Body of pancreas (tissue), 4 donors: ENCODE data around the gene RAC2. TPM values are rescaled to one million over a fixed set of nuclear protein-coding genes. Genes with fewer than 3 reads are reported as not detected.

Experiments used
- ATAC-seq: fragments of 150-250 bp; one replicate; pipeline ENCODE4 v1.9.1; 2016
- DNase-seq, 4 donors: peaks; one replicate each; pipeline ENCODE4 v3.0.0-alpha.2; 2019
- H3K27ac ChIP-seq, 4 donors: fragments of 200-600 bp; sonication (generic); 1 replicate in 3 of 4; 2 replicates in 1 of 4; pipeline versions ENCODE4 v1.5.1 to v1.6.1; 2016 to 2019; ENCODE audit warnings: mild to moderate bottlenecking in 1 of 4, mixed read lengths in 1 of 4, moderate library complexity in 1 of 4
- H3K27me3 ChIP-seq, 2 donors: fragments of 200-600 bp; sonication (generic); one replicate each; pipeline ENCODE4 v1.6.0; 2016; ENCODE audit warnings: mild to moderate bottlenecking in 1 of 2
- H3K36me3 ChIP-seq, 2 donors: fragments of 200-600 bp; sonication (generic); replicated peaks in 1 of 2; 2 replicates each; pipeline ENCODE4 v1.5.1; 2016; ENCODE audit warnings: low read depth in 2 of 2; ENCODE audit not compliant: insufficient read depth in 1 of 2
- H3K4me1 ChIP-seq: fragments of 200-600 bp; sonication (generic); one replicate; pipeline ENCODE4 v1.6.0; 2016
- H3K4me3 ChIP-seq, 2 donors: fragments of 200-600 bp; sonication (generic); 1 replicate in 1 of 2; 2 replicates in 1 of 2; pipeline ENCODE4 v1.5.1; 2016 to 2019
- H3K9me3 ChIP-seq, 3 donors: fragments of 200-600 bp; sonication (generic); 1 replicate in 2 of 3; 2 replicates in 1 of 3; pipeline ENCODE4 v1.5.1; 2016
- POLR2A ChIP-seq, 3 donors: fragments of 450-650 bp; IDR thresholded peaks; one replicate each; pipeline ENCODE4 v1.6.1; 2016; ENCODE audit warnings: antibody characterized with exemption in 3 of 3, mild to moderate bottlenecking in 2 of 3
- WGBS, 2 donors: methylation state at CpG; one replicate each; pipeline ENCODE4 v1.1.5; 2017; 5-methylcytosine and 5-hydroxymethylcytosine counted together
- intact Hi-C: fragments of 100-400 bp; cut with DNase I; formaldehyde crosslinking; loops from one replicate; pipeline ENCODE4 v1.15.1; 2023
- total RNA-seq, 2 donors: library from RNA; depleted of rRNA; stranded (reverse); fragments of >200 nt; gene quantifications; one replicate each; pipeline ENCODE4 v1.1.0, GENCODE V29; 2016
- TF ChIP-seq, protein P1 (sequence below), 7 experiments: fragments of 450-650 bp in 4 of 7; fragments of 200-600 bp in 3 of 7; sonication (generic) in 3 of 7; IDR thresholded peaks; one replicate each; pipeline ENCODE4 v1.5.1; 2016 to 2019; ENCODE audit warnings: antibody characterized with exemption in 7 of 7

Gene RAC2
- total RNA-seq, 2 donors from 2014 or later = 4.3 to 4.9 TPM

DNA sequence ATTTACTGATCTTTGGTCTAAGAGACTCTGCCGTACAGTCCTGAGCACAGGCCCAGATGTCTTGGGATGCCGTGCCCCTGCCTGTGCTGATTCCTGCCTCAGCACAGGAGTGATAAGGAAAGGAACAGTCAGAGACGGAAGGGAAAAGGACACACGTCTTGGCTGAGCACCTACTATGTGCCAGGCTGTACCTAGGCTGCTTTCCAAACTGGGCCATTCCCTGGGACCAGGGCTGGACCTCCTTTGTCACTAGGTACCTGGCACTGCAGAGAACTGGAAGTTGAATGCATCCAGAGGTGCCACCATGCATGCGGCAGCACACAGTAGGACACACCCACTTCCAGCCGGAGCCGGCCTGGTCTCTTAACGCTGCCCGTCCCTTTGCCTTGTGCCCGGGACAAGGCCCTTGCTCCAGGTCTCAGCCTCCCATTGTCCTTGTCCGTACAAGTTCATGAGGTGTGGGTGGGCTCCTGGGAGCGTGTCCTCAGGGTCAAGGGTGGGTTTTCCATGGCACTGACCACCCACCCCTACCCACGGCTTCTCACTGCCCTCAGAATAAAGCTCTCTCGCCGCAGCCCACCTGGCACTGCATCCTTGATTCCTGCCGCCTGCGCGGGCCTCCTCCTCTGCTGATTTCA lies 30.7 kb downstream of the RAC2 start:
- intact Hi-C loops = no loop called here
- ATAC-seq (no peak), DNase-seq (no peak)
- no peaks in the 10 kb centered on the region for H3K9me3 ChIP-seq
- no peaks in the 10 kb centered on the region for H3K36me3 ChIP-seq
- H3K4me3 ChIP-seq = no peak overlapping the region
- TF ChIP-seq, protein P1, sequence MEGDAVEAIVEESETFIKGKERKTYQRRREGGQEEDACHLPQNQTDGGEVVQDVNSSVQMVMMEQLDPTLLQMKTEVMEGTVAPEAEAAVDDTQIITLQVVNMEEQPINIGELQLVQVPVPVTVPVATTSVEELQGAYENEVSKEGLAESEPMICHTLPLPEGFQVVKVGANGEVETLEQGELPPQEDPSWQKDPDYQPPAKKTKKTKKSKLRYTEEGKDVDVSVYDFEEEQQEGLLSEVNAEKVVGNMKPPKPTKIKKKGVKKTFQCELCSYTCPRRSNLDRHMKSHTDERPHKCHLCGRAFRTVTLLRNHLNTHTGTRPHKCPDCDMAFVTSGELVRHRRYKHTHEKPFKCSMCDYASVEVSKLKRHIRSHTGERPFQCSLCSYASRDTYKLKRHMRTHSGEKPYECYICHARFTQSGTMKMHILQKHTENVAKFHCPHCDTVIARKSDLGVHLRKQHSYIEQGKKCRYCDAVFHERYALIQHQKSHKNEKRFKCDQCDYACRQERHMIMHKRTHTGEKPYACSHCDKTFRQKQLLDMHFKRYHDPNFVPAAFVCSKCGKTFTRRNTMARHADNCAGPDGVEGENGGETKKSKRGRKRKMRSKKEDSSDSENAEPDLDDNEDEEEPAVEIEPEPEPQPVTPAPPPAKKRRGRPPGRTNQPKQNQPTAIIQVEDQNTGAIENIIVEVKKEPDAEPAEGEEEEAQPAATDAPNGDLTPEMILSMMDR (IDR thresholded peaks at IDR 0.05) = no peak
- TF ChIP-seq POLR2A (IDR thresholded peaks at IDR 0.05) = no peak
- no peak overlapping the region for H3K27ac ChIP-seq
- WGBS, 2 donors = 80 to 84% methylated on average over 15 to 18 of the region's 18 CpGs
- H3K27me3 ChIP-seq = no peaks in the 10 kb centered on the region
- H3K4me1 ChIP-seq = peaks cover 9% of the 10 kb centered on the region

DNA sequence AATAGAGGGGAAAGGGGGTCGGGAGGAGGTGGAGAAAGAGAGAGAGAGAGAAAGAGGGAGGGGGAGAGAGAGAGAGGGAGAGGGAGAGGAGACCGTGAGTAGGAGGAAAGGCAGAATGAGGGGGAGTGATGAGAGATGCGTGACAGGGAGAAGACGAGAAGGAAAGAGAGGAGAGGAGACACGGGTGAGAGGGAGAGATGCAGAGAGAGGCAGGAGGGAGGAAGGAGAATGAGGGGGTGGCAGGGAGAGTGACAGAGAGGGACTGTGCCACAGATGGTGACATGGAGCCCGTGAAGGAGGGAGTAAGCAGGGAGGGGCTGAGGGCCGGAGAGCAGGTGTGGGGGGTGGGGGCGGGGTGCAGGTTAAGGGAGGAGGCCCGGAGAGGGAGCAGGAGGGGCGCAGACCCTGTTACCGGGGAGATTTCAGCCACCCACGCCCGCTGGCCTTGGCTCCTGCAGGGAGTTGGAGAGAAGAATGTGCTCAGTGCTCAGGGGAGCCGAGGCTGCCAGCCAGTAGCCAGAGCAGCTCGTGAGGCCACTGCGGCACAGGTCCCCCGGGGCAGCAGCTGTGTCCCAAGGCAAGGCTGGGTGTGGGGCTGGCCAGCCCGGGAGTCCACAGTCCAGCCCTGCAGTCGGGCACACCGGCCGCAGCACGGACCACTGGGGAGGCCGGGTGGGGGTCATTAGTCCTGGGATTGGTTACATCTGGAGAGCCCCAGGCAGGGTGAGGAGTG lies 31.7 kb downstream of the RAC2 start, which contains the start of gene SSTR3:
Gene SSTR3 (minus strand): TSS at position 304 of the 733 bp plus-strand sequence. CDS start 4,674 bp downstream, outside the sequence.
- ATAC-seq (peak; percentile 64), DNase-seq (peak; percentile 27 to 55 (median 50))
- Histone ChIP-seq H3K9me3 (no peaks in the 10 kb centered on the region), H3K4me3 (no peak within 1 kb of the TSS), H3K27ac (no peak within 1 kb of the TSS), H3K36me3 (no peaks in the 10 kb centered on the region), H3K27me3 (no peaks in the 10 kb centered on the region), H3K4me1 (peaks cover 9% of the 10 kb centered on the region)
- intact Hi-C loops = no loop called here
- TF ChIP-seq, protein P1 (IDR thresholded peaks at IDR 0.05) = no peak
- TF ChIP-seq POLR2A (IDR thresholded peaks at IDR 0.05) = peak in 1 of 3 donors; percentile 11
- 12 to 23% methylated on average over 13 to 23 of the region's 23 CpGs for WGBS, 2 donors

DNA sequence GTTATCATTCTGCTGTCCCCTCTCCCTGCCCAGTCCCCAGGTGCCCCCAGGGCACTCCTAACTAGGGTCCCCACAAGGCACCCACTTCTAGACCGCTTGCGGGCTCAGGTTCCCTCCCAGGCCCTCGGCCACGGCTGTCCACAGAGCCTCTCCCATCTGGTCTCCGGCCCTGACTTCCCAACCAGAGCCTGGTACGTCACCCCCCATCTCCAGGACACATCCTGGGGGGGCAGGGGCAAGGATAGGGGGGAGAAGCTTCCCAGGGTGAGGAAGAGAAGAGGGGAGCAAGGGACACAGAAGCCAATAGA lies 32.2 kb downstream of the RAC2 start:
- no peak for TF ChIP-seq POLR2A (IDR thresholded peaks at IDR 0.05)
- TF ChIP-seq, protein P1 (IDR thresholded peaks at IDR 0.05) = no peak
- WGBS, 2 donors = 63 to 71% methylated on average over 6 of the region's 6 CpGs
- no peaks in the 10 kb centered on the region for H3K9me3 ChIP-seq
- no peaks in the 10 kb centered on the region for H3K36me3 ChIP-seq
- H3K4me3 ChIP-seq = no peak overlapping the region
- H3K4me1 ChIP-seq = peaks cover 9% of the 10 kb centered on the region
- ATAC-seq (no peak), DNase-seq (no peak)
- H3K27me3 ChIP-seq = no peaks in the 10 kb centered on the region
- intact Hi-C loops = no loop called here
- no peak overlapping the region for H3K27ac ChIP-seq

DNA sequence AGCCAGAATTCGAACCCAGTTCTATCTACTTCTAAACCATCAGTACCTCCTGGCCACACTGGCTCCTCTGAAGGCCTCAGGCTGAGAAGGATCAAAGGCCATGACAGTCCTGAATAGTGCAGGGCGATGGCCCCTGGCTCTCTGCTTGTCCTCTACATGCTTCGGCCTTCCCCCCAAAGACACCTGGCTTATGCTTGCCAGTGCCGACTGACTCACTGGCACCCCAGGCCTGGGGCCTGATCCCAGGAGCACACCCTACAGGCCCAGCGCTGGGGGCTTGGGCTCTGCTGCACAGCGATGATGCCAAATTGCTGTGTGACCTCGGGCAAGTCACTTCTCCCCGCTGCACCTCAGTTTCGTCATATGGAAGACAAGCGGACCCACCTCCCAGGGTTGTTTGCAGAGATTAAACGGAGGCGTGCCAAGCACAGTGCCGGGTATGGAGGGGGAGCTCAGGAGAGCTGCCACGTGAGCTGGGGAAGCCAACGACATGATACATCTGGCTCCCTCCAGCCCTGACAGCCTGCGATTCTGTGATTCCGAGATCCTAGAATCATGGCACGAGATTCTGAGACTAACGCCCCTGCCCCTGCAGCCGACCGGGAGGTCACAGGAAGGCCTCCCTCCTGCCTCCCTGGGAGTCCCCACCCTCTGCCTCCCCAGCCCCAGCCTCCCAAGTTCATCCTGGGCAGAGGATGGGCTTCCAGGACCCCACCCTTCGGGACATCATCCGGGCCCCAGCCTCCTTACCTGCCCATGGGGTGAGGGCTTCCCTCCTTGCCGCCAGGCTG lies 32.8 kb downstream of the RAC2 start:
- H3K36me3 ChIP-seq = no peaks in the 10 kb centered on the region
- intact Hi-C loops = no loop called here
- ATAC-seq (no peak), DNase-seq (no peak)
- no peak overlapping the region for H3K4me3 ChIP-seq
- WGBS, 2 donors = 72 to 85% methylated on average over 5 to 22 of the region's 24 CpGs
- no peaks in the 10 kb centered on the region for H3K27me3 ChIP-seq
- H3K4me1 ChIP-seq = peaks cover 9% of the 10 kb centered on the region
- H3K9me3 ChIP-seq = no peaks in the 10 kb centered on the region
- TF ChIP-seq POLR2A (IDR thresholded peaks at IDR 0.05) = no peak
- TF ChIP-seq, protein P1 (IDR thresholded peaks at IDR 0.05) = no peak
- no peak overlapping the region for H3K27ac ChIP-seq
